WTC11 (cell line): Measurements from ENCODE around the gene ZYG11B.

Experiments
- ZNF121 ChIP-seq: sonication (generic); formaldehyde crosslinking; IDR thresholded peaks from 2 replicates; pipeline ENCODE4 v1.8.0; 2023; ENCODE audit warnings: missing genetic modification reagents
- TF ChIP-seq, protein P1 (sequence below): fragments of 200-600 bp; IDR thresholded peaks from 2 replicates; pipeline ENCODE4 v1.8.0; 2022; ENCODE audit warnings: antibody characterized with exemption
- TF ChIP-seq, protein P2 (sequence below): sonication (generic); formaldehyde crosslinking; IDR thresholded peaks from 2 replicates; pipeline ENCODE4 v1.8.1; 2023; ENCODE audit warnings: mild to moderate bottlenecking, missing genetic modification reagents

DNA sequence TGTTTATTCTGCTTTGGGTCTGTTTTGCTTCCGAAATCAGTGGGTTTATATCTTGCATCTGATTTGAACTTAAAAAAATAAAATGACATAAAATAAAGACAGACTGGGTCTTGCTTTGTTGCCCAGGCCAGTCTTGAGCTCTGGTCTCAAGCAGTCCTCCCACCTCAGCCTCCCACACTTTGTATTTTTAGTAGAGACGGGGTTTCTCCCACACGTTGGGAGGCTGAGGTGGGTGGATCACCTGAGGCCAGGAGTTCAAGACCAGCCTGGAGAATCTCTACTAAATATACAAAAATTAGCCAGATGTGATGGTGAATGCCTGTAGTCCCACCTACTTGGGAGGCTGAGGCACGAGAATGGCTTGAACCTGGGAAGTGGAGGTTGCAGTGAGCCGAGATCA lies 122.2 kb downstream of the ZYG11B start:
- TF ChIP-seq, protein P1, sequence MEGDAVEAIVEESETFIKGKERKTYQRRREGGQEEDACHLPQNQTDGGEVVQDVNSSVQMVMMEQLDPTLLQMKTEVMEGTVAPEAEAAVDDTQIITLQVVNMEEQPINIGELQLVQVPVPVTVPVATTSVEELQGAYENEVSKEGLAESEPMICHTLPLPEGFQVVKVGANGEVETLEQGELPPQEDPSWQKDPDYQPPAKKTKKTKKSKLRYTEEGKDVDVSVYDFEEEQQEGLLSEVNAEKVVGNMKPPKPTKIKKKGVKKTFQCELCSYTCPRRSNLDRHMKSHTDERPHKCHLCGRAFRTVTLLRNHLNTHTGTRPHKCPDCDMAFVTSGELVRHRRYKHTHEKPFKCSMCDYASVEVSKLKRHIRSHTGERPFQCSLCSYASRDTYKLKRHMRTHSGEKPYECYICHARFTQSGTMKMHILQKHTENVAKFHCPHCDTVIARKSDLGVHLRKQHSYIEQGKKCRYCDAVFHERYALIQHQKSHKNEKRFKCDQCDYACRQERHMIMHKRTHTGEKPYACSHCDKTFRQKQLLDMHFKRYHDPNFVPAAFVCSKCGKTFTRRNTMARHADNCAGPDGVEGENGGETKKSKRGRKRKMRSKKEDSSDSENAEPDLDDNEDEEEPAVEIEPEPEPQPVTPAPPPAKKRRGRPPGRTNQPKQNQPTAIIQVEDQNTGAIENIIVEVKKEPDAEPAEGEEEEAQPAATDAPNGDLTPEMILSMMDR = no peak
- TF ChIP-seq, protein P2, sequence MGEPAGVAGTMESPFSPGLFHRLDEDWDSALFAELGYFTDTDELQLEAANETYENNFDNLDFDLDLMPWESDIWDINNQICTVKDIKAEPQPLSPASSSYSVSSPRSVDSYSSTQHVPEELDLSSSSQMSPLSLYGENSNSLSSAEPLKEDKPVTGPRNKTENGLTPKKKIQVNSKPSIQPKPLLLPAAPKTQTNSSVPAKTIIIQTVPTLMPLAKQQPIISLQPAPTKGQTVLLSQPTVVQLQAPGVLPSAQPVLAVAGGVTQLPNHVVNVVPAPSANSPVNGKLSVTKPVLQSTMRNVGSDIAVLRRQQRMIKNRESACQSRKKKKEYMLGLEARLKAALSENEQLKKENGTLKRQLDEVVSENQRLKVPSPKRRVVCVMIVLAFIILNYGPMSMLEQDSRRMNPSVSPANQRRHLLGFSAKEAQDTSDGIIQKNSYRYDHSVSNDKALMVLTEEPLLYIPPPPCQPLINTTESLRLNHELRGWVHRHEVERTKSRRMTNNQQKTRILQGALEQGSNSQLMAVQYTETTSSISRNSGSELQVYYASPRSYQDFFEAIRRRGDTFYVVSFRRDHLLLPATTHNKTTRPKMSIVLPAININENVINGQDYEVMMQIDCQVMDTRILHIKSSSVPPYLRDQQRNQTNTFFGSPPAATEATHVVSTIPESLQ (CRISPR knock-in tag) = no peak
- no peak for TF ChIP-seq ZNF121 (CRISPR knock-in tag)
